Measurements from ENCODE around the gene SLX4IP.

DNA sequence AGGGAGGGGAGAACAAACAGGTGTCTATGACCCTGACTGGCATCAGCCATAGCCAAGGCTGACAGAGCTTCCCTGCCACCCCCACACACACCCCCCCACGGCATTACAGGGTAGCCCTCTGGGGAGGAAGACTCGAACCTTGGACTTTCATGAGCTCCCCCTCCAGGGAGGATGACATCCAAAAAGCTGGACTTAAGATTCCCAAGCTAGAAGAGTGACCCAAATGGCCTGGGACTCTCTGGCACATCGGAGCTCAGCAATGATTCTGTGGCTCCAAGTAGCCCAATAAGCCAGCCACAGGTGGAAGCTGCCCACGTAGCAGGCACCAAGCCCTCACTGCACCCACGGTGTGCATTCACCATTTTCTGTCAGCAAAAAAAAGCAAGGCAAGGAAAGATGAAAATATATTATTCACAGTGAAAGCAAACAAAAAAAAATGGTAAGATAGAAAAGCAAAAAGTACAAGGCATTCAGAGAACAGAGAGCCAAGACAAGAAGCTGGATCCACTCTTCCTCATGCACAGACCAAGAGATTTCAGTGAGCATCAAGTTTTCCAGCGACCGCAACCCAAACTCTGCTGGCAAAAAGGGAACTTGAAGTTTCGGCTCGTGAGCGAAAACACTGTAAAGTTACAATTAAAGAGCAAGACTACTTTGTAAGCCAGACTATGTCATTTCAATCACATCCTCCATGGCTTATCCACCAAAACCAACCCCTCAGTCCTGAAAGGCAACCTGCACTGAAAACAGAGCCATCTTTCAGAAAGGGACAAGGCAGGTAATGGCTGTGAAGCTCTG lies 227.8 kb downstream of the SLX4IP start:
- no peak for TF ChIP-seq POLR2A (IDR thresholded peaks at IDR 0.05; ENCODE audit: low read depth, low read length)
- no peak for TF ChIP-seq POLR2AphosphoS5 (IDR thresholded peaks at IDR 0.05; ENCODE audit: low read depth, low read length)
- no peak for TF ChIP-seq TAF1 (IDR thresholded peaks at IDR 0.05; ENCODE audit: borderline replicate concordance, low read depth, low read length)

Data from GM12892 (cell line).